ENCODE results near the gene BCL11A. TPM values are rescaled to one million over a fixed set of nuclear protein-coding genes. Genes with fewer than 3 reads are reported as not detected.
A peak's percentile ranks its signal among the peaks of the same experiment; 100 is the strongest.

Gene BCL11A
- total RNA-seq, 1 donor from 2014 or later = 331 TPM

DNA sequence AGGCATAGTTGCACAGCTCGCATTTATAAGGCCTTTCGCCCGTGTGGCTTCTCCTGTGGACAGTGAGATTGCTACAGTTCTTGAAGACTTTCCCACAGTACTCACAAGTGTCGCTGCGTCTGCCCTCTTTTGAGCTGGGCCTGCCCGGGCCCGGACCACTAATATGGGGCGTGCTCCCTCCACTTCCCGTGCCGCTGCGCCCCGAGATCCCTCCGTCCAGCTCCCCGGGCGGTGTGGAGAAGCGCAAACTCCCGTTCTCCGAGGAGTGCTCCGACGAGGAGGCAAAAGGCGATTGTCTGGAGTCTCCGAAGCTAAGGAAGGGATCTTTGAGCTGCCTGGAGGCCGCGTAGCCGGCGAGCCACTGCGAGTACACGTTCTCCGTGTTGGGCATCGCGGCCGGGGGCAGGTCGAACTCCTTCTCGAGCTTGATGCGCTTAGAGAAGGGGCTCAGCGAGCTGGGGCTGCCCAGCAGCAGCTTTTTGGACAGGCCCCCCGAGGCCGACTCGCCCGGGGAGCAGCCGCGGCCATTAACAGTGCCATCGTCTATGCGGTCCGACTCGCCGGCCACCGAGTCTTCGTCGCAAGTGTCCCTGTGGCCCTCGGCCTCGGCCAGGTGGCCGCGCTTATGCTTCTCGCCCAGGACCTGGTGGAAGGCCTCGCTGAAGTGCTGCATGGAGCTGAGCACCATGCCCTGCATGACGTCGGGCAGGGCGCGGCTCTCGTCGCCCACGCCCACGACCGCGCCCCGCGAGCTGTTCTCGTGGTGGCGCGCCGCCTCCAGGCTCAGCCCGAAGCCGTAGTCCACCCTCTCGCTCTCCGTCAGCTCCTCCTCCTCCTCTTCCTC is 92.7 kb downstream of the BCL11A start:
- DNase-seq (no peak), ATAC-seq (ENCODE audit: low read depth) (no peak)
- ChIA-PET POLR2A (interaction anchor here (0.6 to 1.1 kb wide), 3 partner anchors 21 to 47 kb away, joined by 3 read pairs; no protein-coding TSS in a partner anchor), CTCF (interaction anchor here (0.8 kb wide), 1 partner anchor 62 kb away, joined by 3 read pairs; no protein-coding TSS in a partner anchor)
- no peak overlapping the region for H3K4me3 Mint-ChIP-seq
- H3K9me3 Mint-ChIP-seq = no peaks in the 10 kb centered on the region
- H3K36me3 Mint-ChIP-seq (ENCODE audit: low read depth) = peaks cover 72% of the 10 kb centered on the region
- no peaks in the 10 kb centered on the region for H3K27me3 Mint-ChIP-seq
- TF ChIP-seq, protein P1, sequence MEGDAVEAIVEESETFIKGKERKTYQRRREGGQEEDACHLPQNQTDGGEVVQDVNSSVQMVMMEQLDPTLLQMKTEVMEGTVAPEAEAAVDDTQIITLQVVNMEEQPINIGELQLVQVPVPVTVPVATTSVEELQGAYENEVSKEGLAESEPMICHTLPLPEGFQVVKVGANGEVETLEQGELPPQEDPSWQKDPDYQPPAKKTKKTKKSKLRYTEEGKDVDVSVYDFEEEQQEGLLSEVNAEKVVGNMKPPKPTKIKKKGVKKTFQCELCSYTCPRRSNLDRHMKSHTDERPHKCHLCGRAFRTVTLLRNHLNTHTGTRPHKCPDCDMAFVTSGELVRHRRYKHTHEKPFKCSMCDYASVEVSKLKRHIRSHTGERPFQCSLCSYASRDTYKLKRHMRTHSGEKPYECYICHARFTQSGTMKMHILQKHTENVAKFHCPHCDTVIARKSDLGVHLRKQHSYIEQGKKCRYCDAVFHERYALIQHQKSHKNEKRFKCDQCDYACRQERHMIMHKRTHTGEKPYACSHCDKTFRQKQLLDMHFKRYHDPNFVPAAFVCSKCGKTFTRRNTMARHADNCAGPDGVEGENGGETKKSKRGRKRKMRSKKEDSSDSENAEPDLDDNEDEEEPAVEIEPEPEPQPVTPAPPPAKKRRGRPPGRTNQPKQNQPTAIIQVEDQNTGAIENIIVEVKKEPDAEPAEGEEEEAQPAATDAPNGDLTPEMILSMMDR (IDR thresholded peaks at IDR 0.05) = no peak
- no peak overlapping the region for H3K27ac Mint-ChIP-seq
- peaks cover 53% of the 10 kb centered on the region for H3K4me1 Mint-ChIP-seq
- intact Hi-C loops (cut with micrococcal nuclease) = no loop called here

DNA sequence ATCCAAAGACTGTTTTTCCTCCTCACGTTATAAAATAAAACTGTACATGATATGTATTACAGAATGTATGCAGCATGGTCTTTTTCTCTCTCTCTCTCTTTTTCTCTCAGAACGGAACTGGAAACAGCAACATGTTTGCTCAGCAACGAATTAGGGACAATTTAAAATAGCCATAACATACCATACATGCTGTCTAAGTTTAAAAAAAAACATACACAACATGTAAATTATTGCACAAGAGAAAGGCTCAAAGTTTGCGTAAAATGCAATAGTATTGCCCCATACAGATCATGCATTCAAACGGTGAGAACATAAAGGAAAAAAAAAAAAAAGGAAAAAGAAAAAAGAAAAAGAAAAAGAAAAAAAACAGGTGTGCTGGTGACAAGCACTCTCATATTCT is 93.6 kb downstream of the BCL11A start:
- H3K9me3 Mint-ChIP-seq = no peaks in the 10 kb centered on the region
- ATAC-seq (ENCODE audit: low read depth) (no peak), DNase-seq (no peak)
- TF ChIP-seq, protein P1 (IDR thresholded peaks at IDR 0.05) = no peak
- H3K4me3 Mint-ChIP-seq = no peak overlapping the region
- peaks cover 50% of the 10 kb centered on the region for H3K4me1 Mint-ChIP-seq
- peaks cover 78% of the 10 kb centered on the region for H3K36me3 Mint-ChIP-seq (ENCODE audit: low read depth)
- CTCF ChIA-PET = interaction anchor here (0.8 kb wide), 1 partner anchor 63 kb away, joined by 3 read pairs; no protein-coding TSS in a partner anchor
- intact Hi-C loops (cut with micrococcal nuclease) = loop anchor here (1.0 kb wide), 1 partner anchor 10 kb away; no protein-coding TSS in a partner anchor
- H3K27me3 Mint-ChIP-seq = no peaks in the 10 kb centered on the region
- H3K27ac Mint-ChIP-seq = peak overlapping the region; percentile 71
- POLR2A ChIA-PET = interaction anchor here (1.0 to 1.9 kb wide), 3 partner anchors 20 to 48 kb away, joined by 3 to 7 read pairs (median 4); no protein-coding TSS in a partner anchor

DNA sequence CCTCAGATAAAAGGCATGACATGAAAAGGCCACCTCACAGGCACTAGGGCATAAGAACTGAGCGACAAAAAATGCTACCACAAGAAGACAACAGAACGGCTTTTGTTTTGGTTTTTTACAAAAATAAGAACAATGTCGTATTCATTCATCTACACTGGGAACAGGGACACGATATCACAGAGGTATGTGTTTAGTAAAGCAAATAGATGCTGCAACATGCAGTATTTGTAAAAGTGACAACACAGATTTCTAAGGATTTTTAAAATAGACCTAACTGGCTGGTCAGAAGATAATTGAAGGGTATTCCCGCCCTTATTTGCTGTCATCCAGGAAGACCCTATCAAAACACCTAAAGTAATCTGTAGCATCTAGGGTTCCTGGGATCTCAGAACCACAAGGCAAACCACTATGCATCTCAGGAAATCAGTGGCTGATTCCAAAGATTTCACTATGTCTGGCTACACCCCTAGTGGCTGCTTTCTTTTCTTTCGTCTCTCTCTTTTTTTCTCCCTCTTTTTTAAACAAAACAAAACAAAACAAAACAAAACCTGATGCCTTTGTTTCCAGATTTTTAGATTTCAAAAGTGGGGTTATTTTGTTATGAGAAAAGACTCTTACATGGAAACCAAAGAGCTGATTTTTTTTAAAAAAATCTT is 97.2 kb downstream of the BCL11A start:
- ATAC-seq (ENCODE audit: low read depth) (no peak), DNase-seq (no peak)
- H3K27ac Mint-ChIP-seq = peak overlapping the region; percentile 81
- intact Hi-C loops (cut with micrococcal nuclease) = loop anchor here (1.0 kb wide), 1 partner anchor 8 kb away; no protein-coding TSS in a partner anchor
- ChIA-PET POLR2A (interaction anchor here (1.0 kb wide), 1 partner anchor 16 kb away, joined by 3 read pairs; no protein-coding TSS in a partner anchor), CTCF (interaction anchor here (0.9 to 1.8 kb wide), 2 partner anchors 9 to 18 kb away, joined by 3 to 4 read pairs; no protein-coding TSS in a partner anchor)
- no peaks in the 10 kb centered on the region for H3K27me3 Mint-ChIP-seq
- no peak overlapping the region for H3K4me3 Mint-ChIP-seq
- no peaks in the 10 kb centered on the region for H3K9me3 Mint-ChIP-seq
- TF ChIP-seq, protein P1 (IDR thresholded peaks at IDR 0.05) = no peak
- peaks cover 41% of the 10 kb centered on the region for H3K4me1 Mint-ChIP-seq
- peaks cover 77% of the 10 kb centered on the region for H3K36me3 Mint-ChIP-seq (ENCODE audit: low read depth)

DNA sequence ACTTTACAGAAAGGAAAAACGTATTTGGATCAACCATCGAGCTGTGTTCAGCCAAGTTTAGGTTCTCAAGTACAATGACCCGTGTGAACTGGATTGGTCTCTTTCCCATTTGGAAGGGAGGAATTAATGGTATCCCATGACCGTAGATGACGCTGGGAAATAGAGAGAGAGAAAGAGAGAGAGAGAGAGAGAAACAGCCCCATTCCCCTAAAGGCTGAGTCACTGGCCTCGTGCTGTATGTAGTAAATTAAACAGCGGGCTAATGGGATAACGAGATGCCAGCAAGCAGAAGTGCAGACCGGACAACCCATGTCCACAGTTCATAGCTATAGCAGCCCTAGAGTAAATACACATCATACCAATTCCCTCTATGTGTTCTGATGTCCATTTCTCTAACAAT is 99.6 kb downstream of the BCL11A start:
- Mint-ChIP-seq H3K27me3 (no peaks in the 10 kb centered on the region), H3K36me3 (ENCODE audit: low read depth) (peaks cover 62% of the 10 kb centered on the region), H3K4me3 (no peak overlapping the region), H3K9me3 (no peaks in the 10 kb centered on the region), H3K27ac (peak overlapping the region; percentile 63), H3K4me1 (peaks cover 51% of the 10 kb centered on the region)
- ATAC-seq (ENCODE audit: low read depth) (no peak), DNase-seq (no peak)
- TF ChIP-seq, protein P1 (IDR thresholded peaks at IDR 0.05) = no peak
- POLR2A ChIA-PET = interaction anchor here (0.9 to 1.1 kb wide), 2 partner anchors 28 to 100 kb away, joined by 3 read pairs; no protein-coding TSS in a partner anchor
- CTCF ChIA-PET = no interaction called here
- intact Hi-C loops (cut with micrococcal nuclease) = no loop called here

All from activated B cell treated with CpG ODN at 0.5 μM for 24 hours (primary cell).